Duodenal mucosa (tissue), 2 donors: ENCODE data around the gene ZNF425.

Source experiments
- H3K27ac ChIP-seq: one replicate; pipeline ENCODE4 v1.7.0; 2013; ENCODE audit warnings: low read depth, low read length
- H3K27me3 ChIP-seq, 2 donors: one replicate each; pipeline ENCODE4 v1.7.0; 2013; ENCODE audit warnings: low read length in 2 of 2, control low read depth in 1 of 2; ENCODE audit not compliant: insufficient read depth in 2 of 2, control insufficient read depth in 1 of 2
- H3K36me3 ChIP-seq, 2 donors: one replicate each; pipeline ENCODE4 v1.7.0; 2013; ENCODE audit warnings: low read length in 2 of 2, control low read depth in 1 of 2; ENCODE audit not compliant: insufficient read depth in 2 of 2, control insufficient read depth in 1 of 2
- H3K4me1 ChIP-seq, 2 donors: one replicate each; pipeline ENCODE4 v1.7.0; 2013; ENCODE audit warnings: low read length in 2 of 2, control low read depth in 1 of 2; ENCODE audit not compliant: insufficient read depth in 2 of 2, control insufficient read depth in 1 of 2
- H3K4me3 ChIP-seq, 2 donors: one replicate each; pipeline ENCODE4 v1.7.0; 2013; ENCODE audit warnings: low read length in 2 of 2, low read depth in 1 of 2
- H3K9ac ChIP-seq, 2 donors: one replicate each; pipeline ENCODE4 v1.7.0; 2013; ENCODE audit warnings: low read length in 2 of 2, low read depth in 1 of 2
- H3K9me3 ChIP-seq, 2 donors: one replicate each; pipeline ENCODE4 v1.7.0; 2013; ENCODE audit warnings: low read length in 2 of 2, control low read depth in 1 of 2; ENCODE audit not compliant: control insufficient read depth in 1 of 2

ZNF425 gene

GRCh38 chr7:149060156-149060555 lies 66.0 kb downstream of the ZNF425 start:
- Histone ChIP-seq H3K4me1 (no peaks in the 10 kb centered on the region), H3K9me3 (no peaks in the 10 kb centered on the region), H3K36me3 (no peaks in the 10 kb centered on the region), H3K9ac (no peak overlapping the region), H3K4me3 (no peak overlapping the region), H3K27me3 (no peaks in the 10 kb centered on the region), H3K27ac (no peak overlapping the region)

GRCh38 chr7:149053885-149054284 lies 72.2 kb downstream of the ZNF425 start:
- Histone ChIP-seq H3K4me1 (no peaks in the 10 kb centered on the region), H3K27me3 (no peaks in the 10 kb centered on the region), H3K4me3 (no peak overlapping the region), H3K36me3 (no peaks in the 10 kb centered on the region), H3K9ac (no peak overlapping the region), H3K27ac (no peak overlapping the region), H3K9me3 (no peaks in the 10 kb centered on the region)

GRCh38 chr7:149053384-149053783 lies 72.7 kb downstream of the ZNF425 start:
- no peaks in the 10 kb centered on the region for H3K9me3 ChIP-seq
- H3K36me3 ChIP-seq = no peaks in the 10 kb centered on the region
- no peak overlapping the region for H3K9ac ChIP-seq
- H3K27ac ChIP-seq = no peak overlapping the region
- no peak overlapping the region for H3K4me3 ChIP-seq
- no peaks in the 10 kb centered on the region for H3K27me3 ChIP-seq
- H3K4me1 ChIP-seq = no peaks in the 10 kb centered on the region
